Stimulated activated CD4-positive, alpha-beta T cell treated with anti-CD3 and anti-CD28 coated beads, Interleukin-4, amount 100 ng/mL, for 48 hours (primary cell): ENCODE data around the gene TBPL2.

Experiments
- DNase-seq, 2 donors: peaks; one replicate each; pipeline ENCODE4 v3.0.0-alpha.2; 2020; ENCODE audit warnings: low read depth in 2 of 2

TBPL2 gene

GRCh38 chr14:55366271-55366670, 74.1 kb downstream of the TBPL2 start:
- DNase-seq: no peak
